A549 treated with RU486 at 1 μM for 4 hours (cell line): ENCODE measurements around the gene INPP5J. TPM values are rescaled to one million over a fixed set of nuclear protein-coding genes. Genes with fewer than 3 reads are reported as not detected.

Source experiments
- total RNA-seq: library from RNA; stranded (reverse); fragments of 200-300 nt; extraction: Qiagen RNA extraction; gene quantifications from 5 replicates; pipeline ENCODE4 v1.2.3, GENCODE V29; 2022; ENCODE audit warnings: low read depth

Gene INPP5J, protein sequence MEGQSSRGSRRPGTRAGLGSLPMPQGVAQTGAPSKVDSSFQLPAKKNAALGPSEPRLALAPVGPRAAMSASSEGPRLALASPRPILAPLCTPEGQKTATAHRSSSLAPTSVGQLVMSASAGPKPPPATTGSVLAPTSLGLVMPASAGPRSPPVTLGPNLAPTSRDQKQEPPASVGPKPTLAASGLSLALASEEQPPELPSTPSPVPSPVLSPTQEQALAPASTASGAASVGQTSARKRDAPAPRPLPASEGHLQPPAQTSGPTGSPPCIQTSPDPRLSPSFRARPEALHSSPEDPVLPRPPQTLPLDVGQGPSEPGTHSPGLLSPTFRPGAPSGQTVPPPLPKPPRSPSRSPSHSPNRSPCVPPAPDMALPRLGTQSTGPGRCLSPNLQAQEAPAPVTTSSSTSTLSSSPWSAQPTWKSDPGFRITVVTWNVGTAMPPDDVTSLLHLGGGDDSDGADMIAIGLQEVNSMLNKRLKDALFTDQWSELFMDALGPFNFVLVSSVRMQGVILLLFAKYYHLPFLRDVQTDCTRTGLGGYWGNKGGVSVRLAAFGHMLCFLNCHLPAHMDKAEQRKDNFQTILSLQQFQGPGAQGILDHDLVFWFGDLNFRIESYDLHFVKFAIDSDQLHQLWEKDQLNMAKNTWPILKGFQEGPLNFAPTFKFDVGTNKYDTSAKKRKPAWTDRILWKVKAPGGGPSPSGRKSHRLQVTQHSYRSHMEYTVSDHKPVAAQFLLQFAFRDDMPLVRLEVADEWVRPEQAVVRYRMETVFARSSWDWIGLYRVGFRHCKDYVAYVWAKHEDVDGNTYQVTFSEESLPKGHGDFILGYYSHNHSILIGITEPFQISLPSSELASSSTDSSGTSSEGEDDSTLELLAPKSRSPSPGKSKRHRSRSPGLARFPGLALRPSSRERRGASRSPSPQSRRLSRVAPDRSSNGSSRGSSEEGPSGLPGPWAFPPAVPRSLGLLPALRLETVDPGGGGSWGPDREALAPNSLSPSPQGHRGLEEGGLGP
- total RNA-seq: 0.51 to 0.77 TPM (median 0.65 TPM) in 5 replicates

DNA sequence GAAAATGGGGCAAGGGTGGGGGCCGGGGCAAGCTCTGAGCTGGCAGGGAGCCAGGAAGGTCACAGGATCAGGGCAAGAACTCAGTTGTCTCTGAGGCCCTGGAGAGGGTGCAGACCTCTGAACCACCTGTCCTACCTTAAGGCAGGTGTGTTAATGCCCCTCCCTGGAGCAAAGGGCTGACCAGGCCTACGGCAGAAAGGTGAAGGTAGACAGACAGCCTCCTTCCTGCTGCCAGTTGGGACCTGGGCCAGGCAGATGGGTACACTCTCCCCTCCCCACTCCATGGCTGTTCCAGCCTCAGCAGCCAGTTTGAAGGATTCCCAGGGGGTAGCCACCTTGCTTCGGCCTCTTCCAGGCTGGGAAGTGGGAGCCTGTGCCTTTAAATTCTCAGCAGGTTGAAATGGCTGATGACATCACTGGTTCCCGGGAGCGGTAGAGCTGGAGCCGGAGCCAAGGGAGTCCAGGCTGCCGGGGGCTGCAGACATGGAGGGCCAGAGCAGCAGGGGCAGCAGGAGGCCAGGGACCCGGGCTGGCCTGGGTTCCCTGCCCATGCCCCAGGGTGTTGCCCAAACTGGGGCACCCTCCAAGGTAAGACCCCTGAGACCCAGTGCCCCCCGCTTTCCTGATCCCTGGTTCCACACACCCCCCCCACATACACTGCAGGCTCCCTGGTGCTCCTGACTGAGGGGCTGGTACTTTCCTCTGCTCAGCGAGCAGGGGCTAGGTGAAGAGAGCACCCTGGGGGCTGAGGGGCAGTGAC is at the start of gene INPP5J:
TSS of gene INPP5J (plus strand) at position 435 of the 760 bp plus-strand sequence. CDS start at position 484, 49 bp downstream.

GRCh38 chr22:31080848-31081649 is 41.7 kb upstream of the INPP5J start, which contains the start of gene SMTN:
Gene SMTN (plus strand): TSS chr22:31081318. CDS start chr22:31083259, 1,941 bp downstream.

DNA sequence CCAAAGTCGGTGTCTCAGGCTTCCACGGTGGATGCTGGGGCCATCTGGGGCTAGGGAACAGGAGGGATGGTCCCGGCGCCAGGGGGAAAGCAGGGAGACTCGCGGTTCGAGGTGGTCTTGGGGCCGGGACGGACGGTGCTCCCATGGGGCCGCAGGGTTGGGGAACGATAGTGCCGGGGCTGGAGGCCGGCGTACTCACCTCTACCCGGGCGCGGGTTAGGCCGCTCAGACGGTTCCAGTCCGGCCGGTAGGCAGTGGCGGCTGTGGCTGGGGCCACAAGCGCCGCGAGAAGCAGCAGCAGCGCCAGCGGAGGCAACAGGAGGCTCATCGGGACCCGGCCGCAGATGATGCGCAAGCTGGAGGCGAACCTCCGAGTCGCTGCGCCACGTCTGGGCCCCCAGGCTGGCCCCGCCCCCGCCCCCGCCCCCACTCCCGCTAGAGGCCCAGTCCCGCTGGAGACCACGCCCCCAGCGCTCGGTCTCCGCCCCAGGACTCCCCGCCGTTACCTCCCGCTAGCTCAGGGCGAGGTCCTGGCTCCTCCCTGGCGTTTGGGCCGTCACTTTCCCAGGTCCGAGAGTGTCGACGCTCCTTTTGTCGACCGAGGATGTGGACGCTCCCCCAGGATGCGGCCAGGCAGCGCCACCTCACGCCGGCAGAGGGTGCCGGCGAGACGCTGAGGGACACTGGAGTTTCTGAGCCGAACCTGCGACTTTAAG is 15.4 kb upstream of the INPP5J start, which contains the start of gene SELENOM:
TSS of gene SELENOM (minus strand) at position 391 of the 716 bp plus-strand sequence. CDS start at position 328, 63 bp downstream.

GRCh38 chr22:31139866-31140716 is 17.3 kb downstream of the INPP5J start, which contains the start of gene PLA2G3:
Gene PLA2G3 (minus strand): TSS chr22:31140508. CDS start chr22:31140354, 154 bp downstream.

Other genes starting within 250 kb of the INPP5J start
- gene MORC2, start 154.2 kb upstream of the INPP5J start, total RNA-seq: 11.0 to 15.8 TPM (median 14.8 TPM) in 5 replicates
- 18.2 to 31.5 TPM (median 30.5 TPM) in 5 replicates for gene TUG1, start 153.7 kb upstream of the INPP5J start, total RNA-seq
- gene SMTN, start 41.6 kb upstream of the INPP5J start, total RNA-seq: 22.6 to 33.1 TPM (median 31.3 TPM) in 5 replicates
- 50.3 to 77.3 TPM (median 70.7 TPM) in 5 replicates for gene SELENOM, start 15.4 kb upstream of the INPP5J start, total RNA-seq
- gene PLA2G3, start 17.5 kb downstream of the INPP5J start, total RNA-seq: not detected in 5 replicates
- gene RNF185, start 37.2 kb downstream of the INPP5J start, total RNA-seq: 23.2 to 25.0 TPM (median 24.0 TPM) in 5 replicates
- gene LIMK2, start 89.3 kb downstream of the INPP5J start, total RNA-seq: 7.3 to 9.1 TPM (median 8.0 TPM) in 5 replicates
- gene PIK3IP1, start 169.5 kb downstream of the INPP5J start, total RNA-seq: 1.0 to 1.8 TPM (median 1.3 TPM) in 5 replicates
- gene PATZ1, start 223.4 kb downstream of the INPP5J start, total RNA-seq: 17.0 to 22.1 TPM (median 20.8 TPM) in 5 replicates